ENCODE measurements around the gene KRT3.

KRT3 gene

DNA sequence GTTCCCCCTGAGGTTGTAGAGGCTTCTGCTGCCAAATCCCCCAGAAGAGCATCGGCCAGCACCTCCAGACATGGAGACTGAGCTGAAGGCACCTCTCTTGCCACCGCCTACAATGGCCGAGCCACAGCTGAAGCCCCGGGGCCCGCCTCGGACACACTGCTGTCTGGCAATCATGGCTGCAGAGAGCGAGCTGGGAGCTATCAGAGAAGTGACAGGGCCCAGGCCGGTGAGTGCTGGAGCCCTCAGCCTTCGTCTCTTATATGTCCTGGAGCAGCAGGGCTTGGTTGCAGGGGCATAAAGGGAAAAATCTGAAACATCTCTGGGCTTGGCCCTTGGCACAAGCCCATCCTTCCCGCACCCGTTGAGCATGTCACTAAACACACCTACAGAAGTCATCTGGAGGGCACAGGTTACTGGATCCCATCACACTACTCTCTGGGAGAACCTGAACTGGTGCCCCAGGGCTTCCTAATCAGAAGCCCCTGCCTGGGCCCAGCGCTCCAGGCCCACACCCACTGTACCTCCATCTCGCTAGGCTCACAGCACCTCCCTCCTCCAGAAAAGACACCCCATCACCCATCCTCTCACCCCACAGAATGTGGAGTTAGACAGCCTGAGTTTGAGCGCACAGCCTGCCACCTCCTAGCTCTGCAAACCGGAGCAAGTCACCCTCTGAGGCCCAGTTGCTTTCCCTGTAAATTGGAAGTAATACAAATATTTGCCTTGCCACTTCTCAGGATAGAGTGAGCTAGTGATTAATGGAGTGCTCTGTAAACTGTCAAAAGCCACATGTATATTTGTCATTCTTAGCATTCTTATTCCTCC is 18.2 kb upstream of the KRT3 start, which contains the start of gene KRT4:
KRT4 (minus strand) TSS at position 232 of the 825 bp plus-strand sequence; CDS start at position 174, 58 bp downstream.
- no peak for DNase-seq (ENCODE audit: low spot score)

DNA sequence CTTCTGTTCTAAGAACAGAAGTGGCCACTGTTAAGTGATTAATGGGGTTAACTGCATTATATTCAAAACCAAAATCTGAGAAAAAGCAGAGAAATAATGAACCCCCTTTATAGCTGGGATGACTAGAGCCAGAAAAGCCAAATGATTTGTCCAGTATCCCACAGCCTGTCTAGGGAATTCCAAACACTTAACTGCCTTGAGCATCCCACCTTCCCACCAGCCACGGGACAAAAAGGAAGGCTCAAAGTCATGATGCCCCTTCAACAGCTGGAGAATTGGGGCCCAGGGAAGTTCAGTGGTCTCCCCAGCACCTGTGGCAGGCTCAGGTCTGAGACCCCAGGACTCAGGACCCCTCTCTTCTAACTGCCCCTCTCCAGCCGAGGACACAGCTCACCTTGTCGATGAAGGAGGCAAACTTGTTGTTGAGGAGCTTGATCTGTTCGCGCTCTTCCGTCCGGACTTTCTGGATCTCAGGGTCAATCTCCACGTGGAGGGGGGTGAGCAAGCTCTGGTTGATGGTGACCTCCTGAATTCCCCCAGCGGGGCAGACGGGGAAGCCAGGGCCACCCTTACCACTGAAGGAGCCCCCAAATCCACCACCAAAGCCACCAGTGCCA is 17.4 kb upstream of the KRT3 start:
- DNase-seq (ENCODE audit: low spot score), result no peak

DNA sequence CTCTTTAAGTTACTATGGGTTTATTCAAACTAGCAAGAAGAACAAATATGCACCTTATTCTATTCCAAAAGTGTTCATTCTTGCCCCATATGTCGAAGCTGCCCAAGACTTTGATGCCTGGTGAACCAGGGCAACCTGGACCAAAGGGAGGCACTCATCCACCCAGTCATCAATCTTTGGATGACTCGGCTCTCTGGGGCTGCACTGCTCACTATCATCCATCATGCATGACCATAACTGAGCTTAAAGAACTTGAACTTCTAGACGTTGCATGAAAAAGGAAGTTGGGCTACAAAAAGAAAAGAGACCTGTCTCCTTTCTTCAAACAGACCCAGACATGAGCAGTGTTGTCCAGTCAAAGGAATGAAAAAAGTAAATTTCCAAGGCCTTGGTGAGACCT is 16.8 kb upstream of the KRT3 start:
- no peak for DNase-seq (ENCODE audit: low spot score)

DNA sequence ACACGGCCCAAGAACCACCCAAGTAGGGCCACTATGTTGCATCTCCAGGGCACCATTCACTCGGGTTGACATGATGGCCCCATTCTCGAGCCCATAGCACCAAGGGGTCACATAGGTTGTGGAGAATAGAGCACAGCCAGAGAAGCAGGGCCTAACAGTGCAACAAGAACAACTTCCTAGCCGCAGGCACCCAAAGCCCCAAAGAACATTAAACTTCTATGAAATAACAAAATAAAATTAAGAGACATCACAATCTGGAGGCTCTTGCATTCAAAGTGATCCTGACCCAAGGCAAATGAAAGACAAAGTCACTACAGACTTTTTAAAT is 16.1 kb upstream of the KRT3 start:
- no peak for DNase-seq (ENCODE audit: low spot score)

DNA sequence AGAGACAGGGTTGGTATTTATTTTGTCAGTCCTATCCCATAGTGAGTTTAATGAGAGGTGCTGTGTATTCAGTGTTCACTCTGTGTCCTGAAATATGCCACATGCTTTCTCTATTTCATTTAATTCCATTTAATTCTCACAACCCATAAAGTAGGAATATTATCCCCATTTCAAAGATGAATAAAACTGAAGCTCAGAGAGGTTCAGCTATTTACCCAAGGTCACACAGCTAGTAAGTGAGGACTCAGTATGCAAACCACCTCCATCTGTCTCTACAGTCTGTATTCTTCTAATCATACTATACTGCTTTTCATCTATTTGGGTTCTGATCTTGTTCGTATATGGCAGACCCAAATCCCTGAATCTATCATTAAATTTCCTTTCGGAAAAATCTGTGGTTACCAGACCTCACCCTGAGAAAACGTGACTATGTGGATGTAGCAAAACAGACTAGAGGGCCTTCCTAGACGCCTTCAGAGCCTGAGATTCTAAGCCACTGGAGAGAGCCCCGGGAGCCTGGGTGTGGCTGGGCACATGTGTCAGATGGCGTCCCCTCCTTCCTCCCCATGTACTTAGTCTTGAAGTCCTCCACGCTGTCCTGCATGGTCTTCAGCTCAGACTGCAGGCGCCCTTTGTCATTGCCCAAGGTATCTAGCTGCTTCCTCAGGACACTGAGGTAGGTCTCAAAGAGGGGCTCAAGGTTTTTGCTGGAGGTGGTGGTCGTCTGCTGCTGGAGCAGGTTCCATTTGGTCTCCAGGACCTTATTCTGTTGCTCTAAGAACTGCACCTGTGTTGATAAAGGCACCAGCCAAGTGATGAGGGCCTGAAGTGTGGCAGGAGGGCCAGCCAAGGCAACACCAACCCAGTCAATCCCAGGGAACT is 15.5 kb upstream of the KRT3 start:
- DNase-seq (ENCODE audit: low spot score), result no peak

DNA sequence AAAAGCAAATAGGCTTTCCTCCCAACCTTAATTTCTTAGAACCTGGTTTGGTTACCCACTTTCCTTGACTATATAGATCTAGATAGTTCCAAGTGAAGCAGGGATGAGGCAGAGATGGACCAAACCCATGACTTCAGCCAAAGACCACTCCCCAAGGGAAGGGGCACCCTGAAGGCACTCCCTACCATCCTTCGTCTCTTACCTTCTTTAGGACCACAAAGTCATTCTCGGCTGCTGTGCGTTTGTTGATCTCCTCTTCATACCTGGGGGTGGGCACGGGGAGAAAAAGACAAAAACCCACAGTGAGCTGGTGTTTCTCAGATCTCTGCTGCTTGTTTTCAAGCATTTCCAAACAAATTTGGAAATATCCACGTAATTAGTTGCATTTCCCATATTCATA is 14.6 kb upstream of the KRT3 start:
- DNase-seq (ENCODE audit: low spot score), result no peak

DNA sequence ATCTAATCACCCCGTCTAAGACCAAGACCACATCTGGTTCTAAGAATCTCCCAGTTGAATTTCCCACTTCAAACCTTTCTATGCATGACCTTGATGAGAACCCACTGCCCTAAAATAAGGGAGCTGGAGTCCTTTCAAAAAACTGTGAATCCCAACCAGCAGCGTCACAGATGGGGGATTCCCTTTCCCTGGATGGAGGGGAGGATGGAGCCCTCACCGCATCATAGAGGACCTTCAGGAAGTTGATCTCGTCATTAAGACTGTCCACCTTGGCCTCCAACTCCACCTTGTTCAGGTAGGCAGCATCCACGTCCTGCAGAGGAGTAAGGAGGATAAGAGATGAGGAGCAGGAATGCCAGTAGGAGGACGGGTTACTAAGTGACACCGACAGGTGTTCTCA is 13.2 kb upstream of the KRT3 start:
- DNase-seq (ENCODE audit: low spot score), result no peak

DNA sequence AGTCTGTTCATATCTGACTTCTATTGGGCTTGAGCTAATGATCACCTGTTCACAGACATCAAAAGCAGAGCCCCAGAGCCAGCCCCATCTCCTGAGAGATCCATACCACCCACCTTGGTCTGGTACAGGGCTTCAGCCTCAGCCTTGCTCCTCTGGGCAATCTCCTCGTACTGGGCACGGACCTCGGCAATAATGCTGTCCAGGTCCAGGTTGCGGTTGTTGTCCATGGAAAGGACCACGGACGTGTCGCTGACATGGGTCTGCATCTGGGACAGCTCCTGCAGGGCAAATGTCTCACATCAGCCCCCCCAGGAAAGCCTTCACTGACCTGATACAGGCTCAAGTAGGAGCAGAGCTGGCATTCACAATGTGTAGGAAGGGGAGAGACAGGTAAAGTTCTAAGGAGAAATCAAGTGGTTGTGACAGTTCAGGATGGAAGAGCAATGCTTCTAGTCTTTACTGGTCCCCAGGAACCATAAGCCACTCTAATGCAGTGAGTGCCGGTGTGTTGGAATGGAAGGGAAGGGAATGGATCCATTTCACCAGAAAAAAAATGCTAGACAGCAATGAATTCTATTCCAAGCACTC is 12.8 kb upstream of the KRT3 start:
- no peak for DNase-seq (ENCODE audit: low spot score)

DNA sequence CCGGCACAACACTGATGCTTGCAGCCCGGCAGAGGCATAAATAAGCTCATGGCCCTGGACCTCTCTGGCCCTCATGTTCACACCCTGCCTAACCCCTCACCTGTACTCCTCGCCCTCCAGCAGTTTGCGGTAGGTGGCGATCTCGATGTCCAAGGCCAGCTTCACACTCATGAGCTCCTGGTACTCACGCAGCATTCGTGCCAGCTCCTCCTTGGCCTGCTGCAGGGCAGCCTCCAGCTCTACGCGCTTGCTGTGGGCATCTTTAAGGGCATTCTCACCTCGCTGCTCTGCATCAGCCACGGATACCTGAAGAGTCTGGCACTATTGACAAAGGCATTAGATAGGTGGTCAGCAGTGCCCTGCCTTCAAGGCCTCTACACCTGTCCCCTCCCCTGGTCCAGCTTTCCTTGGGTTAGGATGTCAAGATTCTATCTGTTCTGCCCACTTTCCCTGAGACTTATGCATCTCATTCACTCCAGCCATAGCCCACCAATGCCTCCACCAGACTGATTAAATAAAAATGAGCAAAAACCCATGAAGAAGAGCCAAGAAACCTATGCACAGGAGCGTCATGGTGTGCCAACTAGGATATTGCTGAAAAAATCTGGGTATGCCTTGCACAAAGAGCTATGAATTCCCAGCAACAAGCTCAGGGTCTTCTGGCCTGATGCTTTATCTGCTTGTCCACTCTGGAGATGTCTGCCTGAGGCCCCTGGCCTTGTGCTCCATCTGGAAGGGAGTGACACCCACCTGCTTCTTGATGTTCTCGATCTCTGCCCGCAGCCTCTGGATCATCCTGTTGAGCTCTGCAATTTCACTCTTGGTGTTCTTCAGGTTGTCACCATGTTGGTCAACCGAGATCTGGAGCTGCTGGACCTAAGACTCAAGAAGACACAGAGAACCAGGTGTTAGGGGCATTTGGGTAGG is 11.9 kb upstream of the KRT3 start:
- no peak for DNase-seq (ENCODE audit: low spot score)

DNA sequence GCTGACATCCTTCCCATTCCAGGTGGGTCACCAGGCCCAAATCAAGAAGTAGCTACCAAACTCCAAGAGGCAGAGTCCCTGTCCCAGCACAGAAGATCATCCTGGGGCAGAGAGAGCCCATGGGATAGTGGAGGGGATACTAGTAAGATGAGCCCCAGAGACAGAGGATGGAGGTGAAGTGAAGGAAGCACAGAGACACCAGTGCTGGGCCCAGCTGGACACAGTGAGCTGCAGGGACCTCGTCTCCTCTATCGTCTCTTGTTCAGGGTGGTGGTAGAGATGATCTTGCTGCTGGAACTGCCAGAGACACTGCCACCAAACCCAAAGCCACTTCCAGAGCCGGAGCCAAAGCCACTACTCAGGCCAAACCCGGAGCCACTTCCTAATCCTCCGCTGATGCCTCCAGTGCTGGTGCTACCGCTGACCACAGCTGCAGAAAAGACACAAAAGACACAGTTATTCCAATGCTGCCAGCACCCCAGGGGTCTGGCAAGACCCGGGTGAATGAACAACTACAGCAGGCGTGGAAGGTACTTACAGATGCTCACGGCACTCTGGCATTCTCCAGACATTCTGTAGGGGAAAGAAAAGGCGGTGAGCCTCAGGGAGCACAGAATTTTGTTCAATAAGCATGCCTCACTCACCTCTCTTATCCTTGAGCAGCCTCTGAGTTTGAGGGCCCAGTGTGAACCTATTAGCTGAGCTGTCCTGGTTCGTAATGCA is 11.1 kb upstream of the KRT3 start:
- DNase-seq (ENCODE audit: low spot score), result no peak

DNA sequence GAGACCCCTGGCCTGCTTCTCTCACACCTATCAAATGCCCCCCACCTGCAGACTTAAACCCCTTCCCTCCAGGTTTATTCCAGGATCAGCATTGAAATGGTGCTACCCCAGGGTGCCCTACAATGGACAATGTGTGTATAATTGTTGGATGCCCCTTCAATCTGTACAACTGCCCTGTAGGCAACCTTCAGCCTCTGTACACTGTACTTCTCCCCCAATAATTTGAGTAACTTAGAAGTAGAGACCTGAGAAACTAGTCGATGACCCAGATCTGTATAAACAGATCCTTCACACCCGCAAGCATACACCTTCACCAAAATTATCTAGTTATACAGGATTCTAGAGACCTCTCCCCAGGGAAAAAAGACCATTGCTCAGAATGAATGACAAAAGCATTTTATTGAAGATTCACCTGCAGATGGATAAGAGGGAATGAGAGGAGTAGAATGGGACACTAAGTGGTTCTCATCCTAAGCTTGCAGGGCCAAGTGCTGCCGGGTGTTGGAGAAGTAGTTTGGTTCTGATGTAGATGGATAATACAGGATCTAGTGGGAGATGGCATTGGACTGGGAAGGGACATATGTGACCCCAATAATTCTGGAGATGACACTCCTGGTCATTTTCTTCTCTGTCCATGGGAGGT is 10.4 kb upstream of the KRT3 start:
- DNase-seq (ENCODE audit: low spot score), result no peak

DNA sequence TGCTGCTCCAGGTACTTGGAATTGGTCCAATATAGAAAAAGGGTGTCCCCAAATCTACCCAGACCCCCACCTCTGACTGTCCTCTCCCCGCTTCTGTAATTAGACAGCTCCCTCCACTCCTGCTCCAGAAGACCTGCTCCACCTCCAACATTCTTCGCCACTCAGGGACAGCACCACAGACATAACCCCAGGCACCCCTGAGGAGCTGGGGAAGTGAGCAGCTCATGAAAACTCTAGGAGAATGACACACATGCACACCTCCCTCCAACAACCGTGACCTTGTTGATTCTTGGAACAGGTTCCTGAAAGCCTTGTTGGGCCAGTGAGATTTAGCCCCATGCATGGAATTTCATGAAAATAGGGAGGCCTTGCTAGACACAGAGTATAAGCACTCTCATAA is 9.8 kb upstream of the KRT3 start:
- DNase-seq (ENCODE audit: low spot score), result no peak

DNA sequence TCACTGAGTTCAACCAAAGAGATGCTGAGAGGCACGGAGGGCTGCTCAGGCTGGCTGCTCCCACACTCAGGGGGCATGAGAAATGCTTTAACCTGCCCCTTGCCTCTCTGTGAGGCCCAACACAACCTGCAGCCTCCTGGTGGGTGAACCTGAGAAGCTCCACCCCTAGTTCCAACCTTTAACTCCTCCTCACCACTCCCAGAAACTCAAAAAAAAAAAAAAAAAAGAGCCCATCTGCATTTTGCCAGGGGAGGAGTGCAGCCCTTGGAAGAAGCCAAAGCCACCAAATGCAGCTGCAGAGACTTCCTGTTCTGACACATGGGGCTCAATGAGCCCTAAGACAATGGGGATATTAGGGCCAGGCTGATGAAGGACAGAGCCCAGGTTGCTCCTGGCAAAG is 9.1 kb upstream of the KRT3 start:
- DNase-seq (ENCODE audit: low spot score), result no peak

DNA sequence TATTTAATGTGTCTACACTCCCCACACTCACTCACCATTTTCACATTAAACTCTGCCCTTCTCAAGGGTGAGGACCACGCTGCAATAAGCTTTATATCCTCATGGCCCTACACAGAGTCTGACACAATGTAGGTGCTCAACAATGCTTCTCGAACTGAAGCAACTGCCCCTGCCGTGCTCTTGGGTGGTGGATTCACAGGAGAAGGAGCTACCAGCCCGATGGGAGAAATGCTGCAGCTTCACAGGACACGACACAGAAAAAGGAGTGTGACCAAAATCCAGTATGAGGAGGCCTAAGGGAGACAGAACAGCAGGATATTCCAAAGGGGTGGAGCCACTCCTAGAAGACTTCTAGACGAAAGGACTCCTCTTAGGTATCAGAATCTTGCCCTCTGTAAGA is 6.5 kb upstream of the KRT3 start:
- no peak for DNase-seq (ENCODE audit: low spot score)

DNA sequence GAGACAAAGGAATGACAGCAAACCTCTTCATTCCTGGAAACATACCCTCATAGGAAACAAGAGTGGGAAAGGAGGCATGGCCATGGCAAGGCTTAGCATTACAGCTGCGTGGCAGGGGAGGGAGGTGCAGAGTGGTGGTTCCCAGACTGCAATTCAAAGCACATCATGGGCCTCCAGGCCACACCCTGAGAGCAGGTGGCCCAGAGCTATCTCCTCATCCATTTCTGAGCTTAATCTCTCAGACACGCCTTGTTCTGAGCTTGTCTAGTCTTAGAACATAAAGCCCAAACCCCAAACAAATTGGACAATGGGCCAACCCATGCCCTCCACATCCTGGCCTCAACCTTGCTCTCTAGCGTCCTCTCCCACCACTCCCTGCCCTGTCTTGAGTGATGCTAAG is 5.9 kb upstream of the KRT3 start:
- no peak for DNase-seq (ENCODE audit: low spot score)

DNA sequence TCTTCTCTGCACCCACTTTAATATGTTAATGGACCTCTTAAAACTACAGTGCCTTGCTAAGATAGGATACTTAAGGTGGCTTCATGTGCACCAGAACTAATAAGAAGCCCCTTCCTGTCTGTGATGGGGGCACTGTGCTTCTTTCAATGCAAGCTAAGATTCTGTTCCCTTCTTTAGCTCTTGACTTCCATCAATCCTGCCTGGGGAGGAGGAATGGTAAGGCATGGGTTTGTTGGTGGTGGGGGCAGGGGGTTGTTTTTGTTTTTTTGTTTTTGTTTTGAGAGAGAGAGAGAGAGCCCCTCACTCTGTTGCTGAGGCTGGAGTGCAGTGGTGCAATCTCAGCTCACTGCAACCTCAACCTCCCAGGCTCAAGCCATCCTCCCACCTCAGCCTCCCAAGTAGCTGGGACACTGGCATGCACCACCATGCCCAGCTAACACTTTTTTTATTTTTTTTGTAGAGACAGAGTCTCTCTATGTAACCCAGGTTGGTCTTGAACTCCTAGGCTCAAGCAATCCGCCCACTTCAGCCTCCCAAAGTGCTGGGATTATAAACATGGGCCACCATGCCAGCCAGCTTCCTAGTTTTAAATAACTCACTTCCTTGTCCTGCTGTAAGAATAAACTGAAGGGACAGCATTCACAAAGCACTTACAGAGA is 4.5 kb upstream of the KRT3 start:
- DNase-seq (ENCODE audit: low spot score), result no peak

DNA sequence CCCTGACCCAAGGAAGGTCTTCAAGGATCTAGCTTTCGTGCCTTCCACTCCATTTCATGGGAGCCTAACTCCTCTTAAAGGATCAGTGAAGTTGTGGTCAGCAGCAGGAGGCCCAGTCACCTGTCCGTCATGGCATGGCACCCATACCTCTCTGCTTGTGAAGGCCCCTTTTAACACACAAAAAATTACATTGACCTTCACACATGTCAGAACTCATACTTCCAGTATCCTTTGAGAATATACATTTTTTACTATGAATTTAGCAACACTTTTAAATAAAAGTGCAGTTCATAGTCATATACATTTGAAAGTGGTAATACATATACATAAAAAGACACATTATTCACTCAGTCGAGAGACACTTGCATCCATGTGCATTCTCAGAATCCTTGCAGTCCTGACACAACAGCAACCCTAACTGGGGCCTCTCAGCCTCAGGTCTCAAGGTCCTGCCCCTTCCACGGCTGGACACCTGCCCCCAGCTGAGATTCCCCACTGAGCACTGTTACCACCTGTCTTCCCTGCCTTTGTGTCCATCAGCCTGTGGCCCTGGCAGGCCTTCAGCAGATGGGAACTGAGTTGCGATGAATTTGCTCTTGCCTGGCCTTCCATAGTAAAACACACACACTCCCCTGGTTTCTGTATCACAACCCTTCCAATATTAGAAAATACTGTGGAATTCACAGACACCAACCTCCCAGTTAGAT is 3.7 kb upstream of the KRT3 start:
- DNase-seq (ENCODE audit: low spot score), result no peak

DNA sequence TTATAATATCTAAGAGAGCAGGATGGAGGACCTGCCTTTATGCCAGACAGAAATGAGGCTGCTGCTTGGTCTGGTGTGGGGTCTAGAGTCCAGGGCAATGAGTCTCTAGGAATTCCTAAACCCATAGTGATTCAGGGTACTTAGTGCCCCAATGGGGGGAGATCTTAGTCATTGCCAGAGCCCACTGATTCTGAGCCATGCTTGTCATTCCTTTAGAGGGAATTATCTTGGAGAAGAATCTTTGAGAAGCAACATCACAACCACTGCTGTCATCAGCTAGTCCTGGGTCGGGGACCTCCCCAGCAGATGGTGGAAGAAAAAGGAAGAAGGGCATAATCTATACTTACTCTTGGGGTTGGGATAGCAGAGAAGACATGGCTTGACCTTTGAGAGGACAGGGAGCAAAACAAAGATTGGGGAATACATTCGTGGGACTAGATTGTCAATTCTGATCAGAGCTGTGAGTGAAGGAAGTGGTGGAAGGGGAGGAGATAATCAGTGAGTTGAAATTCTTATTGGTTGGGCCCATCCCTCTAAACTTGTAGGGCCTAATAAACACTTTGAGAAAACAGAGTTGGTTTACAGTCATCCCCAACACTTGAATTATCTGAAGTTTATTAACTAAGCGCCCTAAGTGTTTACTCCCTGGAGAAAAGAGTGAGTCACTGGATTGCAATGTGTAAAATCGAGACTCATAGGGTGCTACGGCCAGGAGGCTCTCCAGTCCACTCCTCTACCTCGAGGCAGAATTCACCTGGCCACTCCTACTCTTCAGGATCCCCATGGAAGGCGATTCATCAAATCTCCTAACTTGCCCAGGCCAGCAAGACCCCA is 3.0 kb upstream of the KRT3 start:
- no peak for DNase-seq (ENCODE audit: low spot score)

Data from kidney capillary endothelial cell (primary cell).